Left lung (tissue), 10 donors: ENCODE results near the gene GEMIN2. TPM values are rescaled to one million over a fixed set of nuclear protein-coding genes. Genes with fewer than 3 reads are reported as not detected.
"Not testable (repeated sequence)": the region's sequence is repeated elsewhere in the genome, so short reads cannot be mapped to it uniquely, and the experiment has no call there.

ENCODE experiments used
- ATAC-seq: fragments of 200-7000 bp; cut with Tn5 transposase; one replicate; pipeline ENCODE4 v1.9.1; 2020; ENCODE audit warnings: moderate library complexity
- DNase-seq, 4 donors: peaks; one replicate each; pipeline ENCODE4 v3.0.0-alpha.2; 2013 to 2020
- H3K27ac ChIP-seq, 2 donors: fragments of 200-600 bp; sonication (generic) in 1 of 2; one replicate each; pipeline versions ENCODE4 v1.5.0 to v1.8.0; 2020 to 2021
- H3K27me3 ChIP-seq, 2 donors: fragments of 200-600 bp; sonication (generic) in 1 of 2; one replicate each; pipeline versions ENCODE4 v1.5.0 to v1.8.0; 2020 to 2021
- H3K36me3 ChIP-seq, 2 donors: fragments of 200-600 bp; sonication (generic) in 1 of 2; one replicate each; pipeline versions ENCODE4 v1.5.0 to v1.8.0; 2020 to 2021
- H3K4me1 ChIP-seq, 2 donors: fragments of 200-600 bp; one replicate each; pipeline ENCODE4 v1.8.0; 2021
- H3K4me3 ChIP-seq, 2 donors: fragments of 200-600 bp; sonication (generic) in 1 of 2; one replicate each; pipeline versions ENCODE4 v1.5.0 to v1.8.0; 2020 to 2021; ENCODE audit warnings: mild to moderate bottlenecking in 1 of 2
- H3K9me3 ChIP-seq, 2 donors: fragments of 200-600 bp; sonication (generic) in 1 of 2; one replicate each; pipeline versions ENCODE4 v1.5.0 to v1.8.0; 2020 to 2021
- intact Hi-C, 2 donors: fragments of 100-400 bp; cut with DNase I; formaldehyde crosslinking; loops; one replicate each; pipeline versions ENCODE4 v1.11.2 to v1.14.2; 2022
- polyA plus RNA-seq, 6 donors: library from polyadenylated mRNA; unstranded; fragments of 120-200 nt; gene quantifications; one replicate each; pipeline ENCODE4 v1.2.1, GENCODE V29; 2013; ENCODE audit not compliant: insufficient read length in 6 of 6
- total RNA-seq, 2 donors: library from RNA; stranded (reverse); fragmentation: NEBNext Ultra II Directional; extraction: Animal tissue kit (Norgen Biotek cat#: 25700); gene quantifications; one replicate each; pipeline ENCODE4 v1.2.1, GENCODE V29; 2021
- TF ChIP-seq, protein P1 (sequence below), 2 donors: fragments of 200-600 bp; sonication (generic) in 1 of 2; IDR thresholded peaks; one replicate each; pipeline versions ENCODE4 v1.5.0 to v1.8.0; 2021; ENCODE audit warnings: antibody characterized with exemption in 2 of 2
- donor health status: DM: no; HTN: yes; CAD: no.
- donor health status: DM: no; HTN: no; CAD: no.

The GEMIN2 gene
- total and polyA plus RNA-seq, 8 donors, result 7.3 to 26.9 (median 23.1) TPM

DNA sequence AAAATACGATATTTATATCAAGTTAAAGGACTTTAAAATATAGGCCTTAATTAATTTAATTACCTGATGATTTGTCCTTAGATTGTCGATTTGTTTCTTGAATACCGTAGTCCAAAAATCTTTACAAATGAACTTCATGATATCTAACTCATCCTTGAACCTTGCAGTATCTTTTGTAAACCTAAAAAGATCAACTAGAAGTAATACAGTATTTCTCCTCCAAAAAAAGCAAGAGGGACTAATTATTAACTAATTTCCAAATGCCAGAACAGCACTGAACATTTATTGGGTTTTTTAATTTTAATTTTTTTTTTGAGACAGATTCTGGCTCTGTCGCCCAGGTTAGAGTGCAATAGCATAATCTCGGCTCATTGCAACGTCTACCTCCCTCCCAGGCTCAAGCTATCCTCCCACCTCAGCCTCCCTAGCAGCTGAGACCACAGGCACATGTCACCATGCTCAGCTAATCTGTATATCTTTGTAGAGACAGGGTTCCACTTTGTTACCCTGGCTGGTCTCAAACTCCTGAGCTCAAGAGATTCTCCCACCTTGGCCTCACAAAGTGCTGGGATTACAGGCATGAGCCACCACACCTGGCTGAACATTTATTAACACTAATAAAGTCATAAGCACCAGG is 44.2 kb downstream of the GEMIN2 start:
- H3K27me3 ChIP-seq, result no peaks in the 10 kb centered on the region
- peaks cover 0 to 75% of the 10 kb centered on the region in 2 donors for H3K36me3 ChIP-seq

GRCh38 chr14:39160494-39160893 is 46.4 kb downstream of the GEMIN2 start:
- intact Hi-C loops, result no loop called here

More for the DNA sequence above, 44.2 kb downstream of the GEMIN2 start:
- Histone ChIP-seq H3K27ac (no peak overlapping the region), H3K4me3 (no peak overlapping the region), H3K4me1 (no peaks in the 10 kb centered on the region), H3K9me3 (no peaks in the 10 kb centered on the region)
- intact Hi-C loops, result no loop called here
- DNase-seq, result no peak
- no peak for ATAC-seq
- TF ChIP-seq, protein P1, sequence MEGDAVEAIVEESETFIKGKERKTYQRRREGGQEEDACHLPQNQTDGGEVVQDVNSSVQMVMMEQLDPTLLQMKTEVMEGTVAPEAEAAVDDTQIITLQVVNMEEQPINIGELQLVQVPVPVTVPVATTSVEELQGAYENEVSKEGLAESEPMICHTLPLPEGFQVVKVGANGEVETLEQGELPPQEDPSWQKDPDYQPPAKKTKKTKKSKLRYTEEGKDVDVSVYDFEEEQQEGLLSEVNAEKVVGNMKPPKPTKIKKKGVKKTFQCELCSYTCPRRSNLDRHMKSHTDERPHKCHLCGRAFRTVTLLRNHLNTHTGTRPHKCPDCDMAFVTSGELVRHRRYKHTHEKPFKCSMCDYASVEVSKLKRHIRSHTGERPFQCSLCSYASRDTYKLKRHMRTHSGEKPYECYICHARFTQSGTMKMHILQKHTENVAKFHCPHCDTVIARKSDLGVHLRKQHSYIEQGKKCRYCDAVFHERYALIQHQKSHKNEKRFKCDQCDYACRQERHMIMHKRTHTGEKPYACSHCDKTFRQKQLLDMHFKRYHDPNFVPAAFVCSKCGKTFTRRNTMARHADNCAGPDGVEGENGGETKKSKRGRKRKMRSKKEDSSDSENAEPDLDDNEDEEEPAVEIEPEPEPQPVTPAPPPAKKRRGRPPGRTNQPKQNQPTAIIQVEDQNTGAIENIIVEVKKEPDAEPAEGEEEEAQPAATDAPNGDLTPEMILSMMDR (IDR thresholded peaks at IDR 0.05), result no peak

DNA sequence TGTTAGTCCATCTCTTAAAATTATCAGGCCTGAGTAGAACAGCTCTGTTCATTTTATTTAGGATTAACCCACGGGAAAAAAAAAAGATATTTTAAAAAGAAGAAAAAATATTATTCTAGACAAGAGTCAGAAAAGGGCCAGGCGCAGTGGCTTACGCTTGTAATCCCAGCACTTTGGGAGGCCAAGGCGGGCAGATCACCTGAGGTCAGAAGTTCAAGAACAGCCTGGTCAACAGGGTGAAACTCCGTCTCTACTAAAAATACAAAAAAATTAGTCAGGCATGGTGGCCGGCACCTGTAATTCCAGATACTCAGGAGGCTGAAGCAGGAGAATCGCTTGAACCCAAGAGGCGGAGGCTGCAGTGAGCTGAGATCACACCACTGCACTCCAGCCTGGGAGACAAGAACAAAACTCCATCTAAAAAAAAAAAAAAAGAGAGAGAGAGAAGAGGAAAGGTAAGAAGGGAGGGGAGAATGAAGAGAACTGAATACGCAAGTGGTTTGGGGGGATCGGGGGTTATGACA is 53.7 kb downstream of the GEMIN2 start:
- H3K4me3 ChIP-seq, H3K9me3 ChIP-seq, H3K27ac ChIP-seq, intact Hi-C loops, ATAC-seq, H3K27me3 ChIP-seq, DNase-seq: not testable (repeated sequence)
- peaks cover 3 to 37% of the 10 kb centered on the region in 2 donors for H3K4me1 ChIP-seq
- peaks cover 0 to 13% of the 10 kb centered on the region in 2 donors for H3K36me3 ChIP-seq

More at GRCh38 chr14:39160494-39160893, 46.4 kb downstream of the GEMIN2 start:
- peaks cover 0 to 57% of the 10 kb centered on the region in 2 donors for H3K36me3 ChIP-seq
- TF ChIP-seq, protein P1 (IDR thresholded peaks at IDR 0.05), result no peak
- DNase-seq (no peak), ATAC-seq (no peak)
- H3K4me1 ChIP-seq, result no peaks in the 10 kb centered on the region
- no peak overlapping the region for H3K4me3 ChIP-seq
- no peaks in the 10 kb centered on the region for H3K27me3 ChIP-seq
- no peaks in the 10 kb centered on the region for H3K9me3 ChIP-seq
- no peak overlapping the region for H3K27ac ChIP-seq

DNA sequence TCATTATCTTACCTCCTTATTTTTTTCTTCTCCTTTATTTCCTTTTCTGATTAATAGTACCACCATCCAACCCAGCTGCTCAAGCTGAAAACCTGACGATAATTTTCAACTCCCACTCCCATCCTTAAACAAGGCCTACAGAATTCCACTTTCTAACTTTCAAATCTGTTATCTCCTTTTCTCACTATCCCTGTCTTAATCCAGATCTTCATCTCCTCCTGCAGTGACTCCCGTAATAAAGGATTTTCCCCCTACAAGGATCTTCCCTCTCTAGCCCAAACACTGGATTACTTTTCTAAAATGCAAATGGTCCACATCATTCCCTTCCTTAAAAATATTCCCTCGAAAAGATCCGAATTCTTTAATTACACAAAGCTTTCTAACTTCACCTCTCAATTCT is 54.5 kb downstream of the GEMIN2 start:
- Histone ChIP-seq H3K4me3 (peak overlapping the region; percentile 82 to 89), H3K36me3 (peaks cover 0 to 11% of the 10 kb centered on the region in 2 donors), H3K9me3 (no peaks in the 10 kb centered on the region), H3K4me1 (peaks cover 3 to 37% of the 10 kb centered on the region in 2 donors), H3K27me3 (no peaks in the 10 kb centered on the region), H3K27ac (no peak overlapping the region)
- intact Hi-C loops, result no loop called here
- ATAC-seq (no peak), DNase-seq (no peak)
- TF ChIP-seq, protein P1 (IDR thresholded peaks at IDR 0.05), result no peak

DNA sequence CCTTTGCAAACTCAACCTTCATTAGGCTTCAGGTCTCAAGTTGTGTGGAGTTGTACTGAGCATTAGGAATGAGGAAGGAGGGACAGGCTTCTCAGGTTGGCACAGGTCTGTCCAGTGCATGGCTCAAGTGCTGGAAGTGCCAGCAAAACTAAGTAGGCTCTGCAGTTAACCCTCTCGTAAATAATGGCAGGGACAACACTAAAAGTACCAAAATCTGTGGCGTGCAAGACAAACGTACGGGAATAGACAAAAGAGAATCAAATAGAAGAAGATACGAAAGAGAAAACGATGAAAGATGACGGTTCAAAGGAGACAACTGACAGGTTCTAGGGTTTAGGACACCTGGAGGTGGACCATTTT is 55.4 kb downstream of the GEMIN2 start:
- intact Hi-C loops, result no loop called here
- ATAC-seq, result peak; percentile 84
- H3K36me3 ChIP-seq, result peaks cover 0 to 7% of the 10 kb centered on the region in 2 donors
- H3K27ac ChIP-seq, result peak overlapping the region; percentile 98
- DNase-seq, result peak in 1 of 4 donors; percentile 29
- peaks cover 3 to 42% of the 10 kb centered on the region in 2 donors for H3K4me1 ChIP-seq
- no peaks in the 10 kb centered on the region for H3K27me3 ChIP-seq
- H3K4me3 ChIP-seq, result peak overlapping the region; percentile 82 to 89
- TF ChIP-seq, protein P1 (IDR thresholded peaks at IDR 0.05), result no peak
- no peaks in the 10 kb centered on the region for H3K9me3 ChIP-seq
